Neuron (in vitro differentiated cells): ENCODE data around the gene UBE2E3.
"Not testable (repeated sequence)": the region's sequence is repeated elsewhere in the genome, so short reads cannot be mapped to it uniquely, and the experiment has no call there.

Experiments
- H2AFZ ChIP-seq: one replicate; pipeline ENCODE4 v1.6.1; 2013; ENCODE audit warnings: low read depth, mild to moderate bottlenecking, inconsistent platforms, low read length, moderate library complexity
- H3K27me3 ChIP-seq: one replicate; pipeline ENCODE4 v1.6.1; 2013; ENCODE audit warnings: low read length; ENCODE audit not compliant: insufficient read depth
- H3K36me3 ChIP-seq: one replicate; pipeline ENCODE4 v1.6.1; 2013; ENCODE audit warnings: low read length; ENCODE audit not compliant: insufficient read depth
- H3K4me1 ChIP-seq: one replicate; pipeline ENCODE4 v1.6.1; 2013; ENCODE audit warnings: low read length; ENCODE audit not compliant: insufficient read depth
- H3K4me3 ChIP-seq: 2 replicates; pipeline ENCODE4 v1.5.1; 2013; ENCODE audit warnings: mild to moderate bottlenecking, low read length, moderate library complexity
- H3K9me3 ChIP-seq: one replicate; pipeline ENCODE4 v1.6.1; 2013; ENCODE audit warnings: low read length

The UBE2E3 gene

GRCh38 chr2:180980106-180980942 lies at the start of gene UBE2E3:
TSS of gene UBE2E3 (plus strand) at chr2:180980605. CDS start at chr2:180982043, 1,438 bp downstream.
- peak within 1 kb of the TSS; percentile 63 for H3K4me3 ChIP-seq

GRCh38 chr2:180931841-180932240 lies 48.6 kb upstream of the UBE2E3 start:
- H3K4me3 ChIP-seq: no peak overlapping the region
- no peaks in the 10 kb centered on the region for H3K9me3 ChIP-seq
- H3K4me1 ChIP-seq: no peaks in the 10 kb centered on the region
- H2AFZ ChIP-seq: no peak overlapping the region
- no peaks in the 10 kb centered on the region for H3K36me3 ChIP-seq
- H3K27me3 ChIP-seq: no peaks in the 10 kb centered on the region

More at GRCh38 chr2:180980106-180980942, at the start of gene UBE2E3:
- peak within 1 kb of the TSS; percentile 70 for H2AFZ ChIP-seq
- H3K9me3 ChIP-seq: no peaks in the 10 kb centered on the region
- H3K27me3 ChIP-seq: no peaks in the 10 kb centered on the region
- H3K36me3 ChIP-seq: no peaks in the 10 kb centered on the region
- peaks cover 32% of the 10 kb centered on the region for H3K4me1 ChIP-seq

- no peaks in the 10 kb centered on the region for H3K27me3 ChIP-seq
- H3K36me3 ChIP-seq: no peaks in the 10 kb centered on the region
- H3K4me1 ChIP-seq: no peaks in the 10 kb centered on the region
- no peaks in the 10 kb centered on the region for H3K9me3 ChIP-seq
- H3K4me3 ChIP-seq: no peak overlapping the region
- H2AFZ ChIP-seq: no peak overlapping the region
Observed at GRCh38 chr2:180933332-180933731, 47.1 kb upstream of the UBE2E3 start.

- Histone ChIP-seq H3K4me1 (no peaks in the 10 kb centered on the region), H3K4me3 (no peak overlapping the region), H3K36me3 (no peaks in the 10 kb centered on the region), H3K27me3 (no peaks in the 10 kb centered on the region), H2AFZ (no peak overlapping the region), H3K9me3 (no peaks in the 10 kb centered on the region)
Observed at GRCh38 chr2:180934911-180935310, 45.5 kb upstream of the UBE2E3 start.

- not testable (repeated sequence) for H3K4me3 ChIP-seq, H3K36me3 ChIP-seq, H3K27me3 ChIP-seq, H3K4me1 ChIP-seq, H2AFZ ChIP-seq, H3K9me3 ChIP-seq
Observed at GRCh38 chr2:180937480-180937879, 42.9 kb upstream of the UBE2E3 start.

GRCh38 chr2:180938451-180938850 lies 42.0 kb upstream of the UBE2E3 start:
- H3K36me3 ChIP-seq: no peaks in the 10 kb centered on the region
- H2AFZ ChIP-seq: no peak overlapping the region
- H3K4me3 ChIP-seq: no peak overlapping the region
- peaks cover 2% of the 10 kb centered on the region for H3K4me1 ChIP-seq
- no peaks in the 10 kb centered on the region for H3K27me3 ChIP-seq
- no peaks in the 10 kb centered on the region for H3K9me3 ChIP-seq

- Histone ChIP-seq H3K4me3 (no peak overlapping the region), H3K9me3 (no peaks in the 10 kb centered on the region), H2AFZ (no peak overlapping the region), H3K4me1 (peaks cover 4% of the 10 kb centered on the region), H3K27me3 (no peaks in the 10 kb centered on the region), H3K36me3 (no peaks in the 10 kb centered on the region)
Observed at GRCh38 chr2:180943275-180943674, 37.1 kb upstream of the UBE2E3 start.

GRCh38 chr2:180944372-180944771 lies 36.0 kb upstream of the UBE2E3 start:
- no peak overlapping the region for H2AFZ ChIP-seq
- peaks cover 4% of the 10 kb centered on the region for H3K4me1 ChIP-seq
- H3K4me3 ChIP-seq: no peak overlapping the region
- no peaks in the 10 kb centered on the region for H3K27me3 ChIP-seq
- no peaks in the 10 kb centered on the region for H3K9me3 ChIP-seq
- H3K36me3 ChIP-seq: no peaks in the 10 kb centered on the region

GRCh38 chr2:180947208-180947689 lies 33.2 kb upstream of the UBE2E3 start:
- Histone ChIP-seq H3K36me3 (no peaks in the 10 kb centered on the region), H3K9me3 (no peaks in the 10 kb centered on the region), H3K4me1 (peaks cover 4% of the 10 kb centered on the region), H3K27me3 (no peaks in the 10 kb centered on the region), H3K4me3 (no peak overlapping the region), H2AFZ (no peak overlapping the region)

GRCh38 chr2:180949896-180950295 lies 30.5 kb upstream of the UBE2E3 start:
- Histone ChIP-seq H3K4me3 (no peak overlapping the region), H3K9me3 (no peaks in the 10 kb centered on the region), H2AFZ (no peak overlapping the region), H3K27me3 (no peaks in the 10 kb centered on the region), H3K4me1 (no peaks in the 10 kb centered on the region), H3K36me3 (no peaks in the 10 kb centered on the region)

GRCh38 chr2:180952082-180952481 lies 28.3 kb upstream of the UBE2E3 start:
- Histone ChIP-seq H3K4me3 (no peak overlapping the region), H2AFZ (no peak overlapping the region), H3K4me1 (no peaks in the 10 kb centered on the region), H3K36me3 (no peaks in the 10 kb centered on the region), H3K9me3 (no peaks in the 10 kb centered on the region), H3K27me3 (no peaks in the 10 kb centered on the region)

- H3K4me1 ChIP-seq: no peaks in the 10 kb centered on the region
- H2AFZ ChIP-seq: no peak overlapping the region
- H3K36me3 ChIP-seq: no peaks in the 10 kb centered on the region
- no peaks in the 10 kb centered on the region for H3K9me3 ChIP-seq
- H3K4me3 ChIP-seq: no peak overlapping the region
- no peaks in the 10 kb centered on the region for H3K27me3 ChIP-seq
Observed at GRCh38 chr2:180952731-180953336, 27.6 kb upstream of the UBE2E3 start.

GRCh38 chr2:180953550-180953949 lies 26.9 kb upstream of the UBE2E3 start:
- no peaks in the 10 kb centered on the region for H3K27me3 ChIP-seq
- no peaks in the 10 kb centered on the region for H3K9me3 ChIP-seq
- no peaks in the 10 kb centered on the region for H3K36me3 ChIP-seq
- no peak overlapping the region for H2AFZ ChIP-seq
- no peak overlapping the region for H3K4me3 ChIP-seq
- H3K4me1 ChIP-seq: no peaks in the 10 kb centered on the region
